Measurements from ENCODE around the gene SCARF2.
"Not testable (repeated sequence)": the region's sequence is repeated elsewhere in the genome, so short reads cannot be mapped to it uniquely, and the experiment has no call there.

- TF ChIP-seq POLR2A, POLR2AphosphoS5 (IDR thresholded peaks at IDR 0.05; ENCODE audit: low read depth, low read length): not testable (repeated sequence)
These were observed 45.5 kb upstream of the SCARF2 start for GRCh38 chr22:20483143-20483506.
